ENCODE measurements around the gene ANO10.
"Not testable (repeated sequence)": the region's sequence is repeated elsewhere in the genome, so short reads cannot be mapped to it uniquely, and the experiment has no call there.

ANO10 gene

GRCh38 chr3:43621656-43622432 lies at the start of gene ANO10:
Gene ANO10 (minus strand): TSS chr3:43622011. CDS start chr3:43605852, 16,159 bp downstream.
- Mint-ChIP-seq H3K27me3 (no peaks in the 10 kb centered on the region), H3K4me1 (ENCODE audit: low read depth) (peaks cover 14% of the 10 kb centered on the region), H3K36me3 (no peaks in the 10 kb centered on the region), H3K9me3 (ENCODE audit: low read depth) (no peaks in the 10 kb centered on the region), H3K4me3 (peak within 1 kb of the TSS; percentile 91), H3K27ac (peak within 1 kb of the TSS; percentile 90)

- Mint-ChIP-seq H3K27ac (no peak overlapping the region), H3K36me3 (peaks cover 3% of the 10 kb centered on the region), H3K27me3 (peaks cover 3% of the 10 kb centered on the region), H3K9me3 (ENCODE audit: low read depth) (no peaks in the 10 kb centered on the region), H3K4me3 (no peak overlapping the region), H3K4me1 (ENCODE audit: low read depth) (no peaks in the 10 kb centered on the region)
Observed at GRCh38 chr3:43670635-43671522, 49.1 kb upstream of the ANO10 start.

GRCh38 chr3:43665011-43665410 lies 43.2 kb upstream of the ANO10 start:
- H3K27ac Mint-ChIP-seq; H3K9me3 Mint-ChIP-seq (ENCODE audit: low read depth); H3K4me1 Mint-ChIP-seq (ENCODE audit: low read depth); H3K27me3 Mint-ChIP-seq; H3K36me3 Mint-ChIP-seq; H3K4me3 Mint-ChIP-seq: not testable (repeated sequence)

GRCh38 chr3:43661376-43661775 lies 39.6 kb upstream of the ANO10 start:
- not testable (repeated sequence) for H3K27me3 Mint-ChIP-seq; H3K9me3 Mint-ChIP-seq (ENCODE audit: low read depth); H3K27ac Mint-ChIP-seq; H3K36me3 Mint-ChIP-seq; H3K4me1 Mint-ChIP-seq (ENCODE audit: low read depth); H3K4me3 Mint-ChIP-seq

GRCh38 chr3:43659250-43659880 lies 37.6 kb upstream of the ANO10 start:
- H3K27ac Mint-ChIP-seq = no peak overlapping the region
- no peak overlapping the region for H3K4me3 Mint-ChIP-seq
- H3K4me1 Mint-ChIP-seq (ENCODE audit: low read depth) = no peaks in the 10 kb centered on the region
- H3K36me3 Mint-ChIP-seq = no peaks in the 10 kb centered on the region
- no peaks in the 10 kb centered on the region for H3K9me3 Mint-ChIP-seq (ENCODE audit: low read depth)
- H3K27me3 Mint-ChIP-seq = no peaks in the 10 kb centered on the region

GRCh38 chr3:43656390-43656789 lies 34.6 kb upstream of the ANO10 start:
- not testable (repeated sequence) for H3K4me3 Mint-ChIP-seq; H3K9me3 Mint-ChIP-seq (ENCODE audit: low read depth); H3K4me1 Mint-ChIP-seq (ENCODE audit: low read depth); H3K27ac Mint-ChIP-seq; H3K36me3 Mint-ChIP-seq; H3K27me3 Mint-ChIP-seq

- H3K27ac Mint-ChIP-seq = no peak overlapping the region
- H3K4me3 Mint-ChIP-seq = no peak overlapping the region
- H3K27me3 Mint-ChIP-seq = peaks cover 15% of the 10 kb centered on the region
- H3K36me3 Mint-ChIP-seq = no peaks in the 10 kb centered on the region
- no peaks in the 10 kb centered on the region for H3K9me3 Mint-ChIP-seq (ENCODE audit: low read depth)
- H3K4me1 Mint-ChIP-seq (ENCODE audit: low read depth) = no peaks in the 10 kb centered on the region
Observed at GRCh38 chr3:43650345-43650744, 28.5 kb upstream of the ANO10 start.

GRCh38 chr3:43649365-43649968 lies 27.7 kb upstream of the ANO10 start:
- Mint-ChIP-seq H3K9me3 (ENCODE audit: low read depth) (no peaks in the 10 kb centered on the region), H3K4me3 (no peak overlapping the region), H3K27ac (no peak overlapping the region), H3K36me3 (no peaks in the 10 kb centered on the region), H3K27me3 (peaks cover 15% of the 10 kb centered on the region), H3K4me1 (ENCODE audit: low read depth) (no peaks in the 10 kb centered on the region)

GRCh38 chr3:43648957-43649356 lies 27.1 kb upstream of the ANO10 start:
- Mint-ChIP-seq H3K27ac (no peak overlapping the region), H3K36me3 (no peaks in the 10 kb centered on the region), H3K4me3 (no peak overlapping the region), H3K4me1 (ENCODE audit: low read depth) (no peaks in the 10 kb centered on the region), H3K9me3 (ENCODE audit: low read depth) (no peaks in the 10 kb centered on the region), H3K27me3 (peaks cover 17% of the 10 kb centered on the region)

GRCh38 chr3:43647331-43648166 lies 25.7 kb upstream of the ANO10 start:
- H3K36me3 Mint-ChIP-seq = no peaks in the 10 kb centered on the region
- H3K4me3 Mint-ChIP-seq = no peak overlapping the region
- H3K27me3 Mint-ChIP-seq = peaks cover 18% of the 10 kb centered on the region
- no peaks in the 10 kb centered on the region for H3K9me3 Mint-ChIP-seq (ENCODE audit: low read depth)
- no peaks in the 10 kb centered on the region for H3K4me1 Mint-ChIP-seq (ENCODE audit: low read depth)
- no peak overlapping the region for H3K27ac Mint-ChIP-seq

GRCh38 chr3:43644443-43644842 lies 22.6 kb upstream of the ANO10 start:
- Mint-ChIP-seq H3K36me3 (no peaks in the 10 kb centered on the region), H3K27me3 (peaks cover 14% of the 10 kb centered on the region), H3K4me3 (no peak overlapping the region), H3K27ac (no peak overlapping the region), H3K9me3 (ENCODE audit: low read depth) (no peaks in the 10 kb centered on the region), H3K4me1 (ENCODE audit: low read depth) (no peaks in the 10 kb centered on the region)

- no peaks in the 10 kb centered on the region for H3K36me3 Mint-ChIP-seq
- H3K4me1 Mint-ChIP-seq (ENCODE audit: low read depth) = peaks cover 8% of the 10 kb centered on the region
- H3K27ac Mint-ChIP-seq = no peak overlapping the region
Observed at GRCh38 chr3:43641306-43642114, 19.7 kb upstream of the ANO10 start.

GRCh38 chr3:43640681-43641080 lies 18.9 kb upstream of the ANO10 start:
- peaks cover 8% of the 10 kb centered on the region for H3K4me1 Mint-ChIP-seq (ENCODE audit: low read depth)
- H3K27ac Mint-ChIP-seq = no peak overlapping the region
- H3K4me3 Mint-ChIP-seq = no peak overlapping the region

More at GRCh38 chr3:43641306-43642114, 19.7 kb upstream of the ANO10 start:
- H3K9me3 Mint-ChIP-seq (ENCODE audit: low read depth) = no peaks in the 10 kb centered on the region
- no peak overlapping the region for H3K4me3 Mint-ChIP-seq
- peaks cover 9% of the 10 kb centered on the region for H3K27me3 Mint-ChIP-seq

More at GRCh38 chr3:43640681-43641080, 18.9 kb upstream of the ANO10 start:
- Mint-ChIP-seq H3K27me3 (peaks cover 9% of the 10 kb centered on the region), H3K9me3 (ENCODE audit: low read depth) (no peaks in the 10 kb centered on the region), H3K36me3 (no peaks in the 10 kb centered on the region)

Data from activated naive CD8-positive, alpha-beta T cell (primary cell).